Sciatic nerve (tissue), 2 donors: ENCODE data around the gene NTN5. TPM values are rescaled to one million over a fixed set of nuclear protein-coding genes. Genes with fewer than 3 reads are reported as not detected.

Experiments
- ATAC-seq: fragments of 200-7000 bp; cut with Tn5 transposase; one replicate; pipeline ENCODE4 v1.9.1; 2020; ENCODE audit warnings: mild to moderate bottlenecking, moderate library complexity
- DNase-seq: peaks from one replicate; pipeline ENCODE4 v3.0.0-alpha.2; 2020; ENCODE audit warnings: low spot score
- intact Hi-C: fragments of 100-400 bp; cut with DNase I; formaldehyde crosslinking; loops from one replicate; pipeline ENCODE4 v1.14.2; 2022
- total RNA-seq: library from RNA; stranded (reverse); fragmentation: NEBNext Ultra II Directional; extraction: Animal tissue kit (Norgen Biotek cat#: 25700); gene quantifications from one replicate; pipeline ENCODE4 v1.2.1, GENCODE V29; 2021
- donor health status: DM: no; HTN: no; CAD: no.
- donor health status: DM: no; HTN: no; CAD: no.

Gene NTN5
- total RNA-seq, 1 donor from 2014 or later: 1.4 TPM

DNA sequence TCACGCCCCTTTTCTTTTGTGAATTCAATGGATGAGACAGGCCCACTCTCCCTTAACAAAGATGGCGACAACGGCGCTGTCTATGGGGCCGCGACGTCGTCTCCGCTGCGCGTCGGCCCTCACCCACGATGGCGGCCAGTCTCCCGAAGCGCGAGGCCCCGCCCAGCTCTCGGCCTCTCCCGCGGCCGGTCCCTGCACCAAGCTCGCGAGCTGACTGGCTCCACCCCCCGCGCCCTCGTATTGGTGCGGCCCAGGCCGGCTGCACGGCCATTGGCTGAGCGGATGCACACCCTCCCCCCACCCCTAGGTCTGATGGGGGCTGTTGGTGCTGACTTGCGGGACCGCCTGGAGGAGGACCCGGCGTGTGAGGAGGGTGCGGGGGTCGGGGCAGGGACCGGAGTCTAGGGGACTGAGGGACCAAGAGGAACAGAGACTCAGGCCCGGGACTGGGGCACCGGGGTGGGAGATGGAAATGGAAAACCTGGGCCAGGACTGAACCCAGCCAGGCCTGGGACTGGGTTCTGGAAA lies 48.7 kb downstream of the NTN5 start:
- peak; percentile 88 for ATAC-seq
- intact Hi-C loops: no loop called here
- DNase-seq: peak; percentile 99

DNA sequence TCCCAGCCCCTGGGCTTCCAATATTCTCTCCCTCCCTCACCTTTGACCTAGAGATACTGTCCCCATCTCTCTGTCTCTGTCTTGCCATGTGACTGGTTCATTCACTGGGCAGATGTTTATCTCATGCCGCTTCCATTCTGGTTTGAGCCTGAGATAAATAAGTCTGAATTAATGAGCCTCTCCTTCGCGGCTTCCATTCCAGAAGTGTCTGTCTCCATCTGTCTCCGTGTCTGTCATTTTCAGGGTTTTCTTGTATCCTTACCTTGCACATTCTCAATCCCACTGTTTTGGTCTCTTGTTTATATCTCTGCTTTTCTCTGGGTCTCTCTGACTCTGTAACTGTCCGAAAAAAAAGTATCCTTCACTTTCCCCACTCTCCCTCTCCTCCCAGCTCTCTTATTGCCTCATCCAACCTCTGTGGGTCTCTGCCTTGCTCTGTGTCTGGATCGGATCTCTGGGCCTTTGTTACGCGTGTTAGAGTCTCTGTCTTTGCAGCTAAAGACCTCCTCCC lies 49.2 kb downstream of the NTN5 start:
- DNase-seq (no peak), ATAC-seq (no peak)
- intact Hi-C loops: no loop called here

DNA sequence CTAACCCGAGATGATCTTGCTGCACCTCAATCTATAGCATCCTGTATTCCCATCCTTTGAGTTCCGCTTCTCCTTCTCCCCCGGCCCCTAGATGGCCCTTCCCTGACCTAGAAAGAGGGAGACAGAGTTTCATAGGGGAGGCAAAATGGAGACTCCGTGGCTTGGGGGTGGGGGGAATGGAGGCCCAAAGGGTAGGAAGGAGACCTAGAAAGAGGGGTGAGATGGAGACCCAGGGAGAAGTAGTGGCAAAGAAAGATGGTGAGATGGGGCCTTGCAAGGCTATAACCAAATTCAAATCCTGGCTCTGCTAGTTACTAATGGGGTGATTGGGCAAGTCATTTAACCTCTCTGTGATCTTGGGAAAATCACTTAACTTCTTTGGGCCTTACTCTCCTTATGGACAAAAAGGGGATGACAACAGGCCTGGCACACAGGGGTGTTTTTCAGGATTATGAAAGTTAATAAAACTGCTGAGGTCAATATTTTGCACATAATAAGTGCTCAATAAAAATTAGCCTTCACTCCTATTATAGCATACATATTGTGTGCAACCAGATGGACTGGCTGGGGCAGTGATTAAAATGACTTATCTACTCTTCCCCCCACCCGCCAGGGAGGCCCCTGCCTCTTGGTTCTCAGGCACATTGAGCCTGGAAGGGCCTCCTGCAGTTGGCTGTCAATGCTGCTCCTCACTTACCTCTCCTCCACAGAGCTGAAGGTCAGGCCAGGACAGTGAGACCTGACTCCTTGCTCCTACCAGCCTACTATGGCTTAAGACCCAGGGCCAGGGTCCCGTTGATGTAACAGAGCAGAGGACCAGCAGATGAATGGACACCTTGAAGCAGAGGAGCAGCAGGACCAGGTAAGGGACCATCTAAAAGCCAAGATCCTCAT lies 52.9 kb downstream of the NTN5 start:
- ATAC-seq (no peak), DNase-seq (no peak)
- intact Hi-C loops: no loop called here

DNA sequence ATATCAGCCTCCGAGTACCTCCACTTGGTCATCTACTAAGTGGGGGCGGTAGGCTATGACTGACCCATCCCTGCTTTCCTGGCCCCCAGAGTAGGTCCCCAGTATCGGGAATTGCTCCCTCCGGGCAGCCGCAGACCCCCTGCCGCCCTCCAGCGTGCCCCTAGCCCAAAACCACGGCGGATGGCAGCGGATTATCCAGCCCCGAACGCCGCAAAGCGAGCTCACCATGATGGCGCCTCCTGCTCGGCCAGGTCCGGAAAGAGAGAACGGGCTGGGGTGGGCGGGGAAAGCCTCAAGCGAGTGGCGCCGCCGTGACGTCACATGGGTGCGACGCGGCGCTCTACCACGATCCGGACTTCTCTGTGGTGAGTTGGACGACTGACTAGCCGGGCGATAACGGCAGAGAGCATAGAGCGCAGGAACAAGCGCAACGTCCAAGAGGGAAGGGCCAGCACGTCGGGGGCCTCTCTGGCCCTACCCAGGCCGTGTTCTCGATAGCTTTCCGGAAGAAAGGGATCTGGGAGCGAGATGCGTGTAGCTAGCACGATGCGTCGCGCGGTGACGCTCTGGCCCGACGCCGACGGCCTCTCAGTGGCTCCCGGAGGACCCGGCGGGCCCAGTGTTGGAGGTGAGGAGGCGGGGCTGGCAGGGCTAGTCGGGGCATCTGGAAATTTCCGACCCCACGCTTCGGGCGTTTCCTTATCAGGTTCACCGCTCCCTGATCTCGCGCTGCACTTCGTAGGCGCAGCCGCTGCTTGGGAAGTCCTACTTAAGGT lies 53.7 kb downstream of the NTN5 start, which contains the start of the genes RPL18 and SPHK2:
RPL18 (minus strand) TSS at position 263 of the 776 bp plus-strand sequence; CDS start at position 228, 35 bp downstream.
SPHK2 (plus strand) TSS at position 591 of the 776 bp plus-strand sequence. CDS start 1,009 bp downstream, outside the sequence.
- peak; percentile 97 for DNase-seq
- intact Hi-C loops: no loop called here
- peak; percentile 95 for ATAC-seq

DNA sequence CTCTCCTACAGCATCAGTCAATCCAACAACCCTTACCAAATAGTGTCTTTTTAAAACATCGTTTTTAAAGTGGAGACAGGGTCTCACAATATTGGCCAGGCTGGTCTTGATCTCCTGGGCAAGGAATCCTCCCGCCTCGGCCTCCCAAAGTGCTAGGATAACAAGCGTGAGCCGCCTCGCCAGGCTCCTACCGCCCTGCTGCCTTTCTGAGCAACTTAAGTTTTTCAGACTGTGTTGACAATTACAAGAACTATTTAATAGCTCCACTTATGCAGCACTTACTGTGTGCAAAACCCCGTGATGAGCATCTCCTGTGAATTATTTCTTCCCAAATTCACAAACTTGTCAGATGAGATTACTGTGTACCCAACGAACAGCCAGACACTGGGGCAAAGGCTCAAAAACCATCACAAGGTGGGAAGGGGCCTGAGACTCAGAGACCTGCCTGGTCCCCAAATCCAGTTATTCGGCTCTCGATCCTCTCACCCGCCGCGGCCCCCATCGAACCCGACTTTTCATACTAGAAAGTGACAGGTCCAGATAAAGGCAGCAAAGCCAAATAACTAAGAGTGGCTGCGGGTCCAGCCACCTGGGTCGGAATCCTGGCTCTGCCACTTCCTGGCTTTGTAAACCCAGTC lies 54.4 kb downstream of the NTN5 start:
- DNase-seq (no peak), ATAC-seq (no peak)
- intact Hi-C loops: no loop called here

DNA sequence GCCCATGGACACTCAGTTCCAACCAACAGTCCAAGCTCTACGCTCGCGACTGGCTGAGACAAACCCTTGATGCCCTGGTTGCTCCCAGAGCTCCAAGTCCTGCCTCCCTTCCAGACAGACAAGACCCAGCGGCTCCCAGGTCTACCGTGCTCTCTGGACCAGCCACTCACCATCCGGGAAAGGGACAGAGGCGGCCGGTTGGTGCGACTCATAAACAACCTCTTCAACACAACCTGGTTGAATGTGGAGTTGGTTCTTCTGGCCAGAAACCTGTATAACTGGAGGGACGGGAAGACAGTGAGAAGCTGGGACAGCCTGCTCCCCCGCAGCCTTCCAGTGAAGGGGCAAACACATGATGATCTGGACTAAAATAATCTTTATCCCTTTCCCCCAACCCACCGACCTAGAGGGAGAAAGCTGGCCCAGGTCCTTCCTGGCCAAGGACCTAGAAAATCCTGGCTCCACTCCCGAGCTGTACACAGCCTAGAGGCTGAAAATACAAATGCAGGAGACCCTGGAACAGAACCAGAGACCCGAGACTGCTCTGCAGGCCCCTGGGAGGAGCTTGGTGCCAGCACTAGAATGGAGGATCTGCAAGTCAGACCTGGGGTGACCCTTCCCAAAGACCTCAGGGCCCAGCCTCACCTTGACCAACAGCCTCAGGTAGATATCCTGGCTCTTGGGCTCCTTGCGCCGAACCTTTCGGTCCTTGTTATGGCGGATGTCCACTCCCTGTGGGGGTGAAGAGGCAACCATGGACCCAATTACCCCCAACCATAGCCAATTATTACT lies 55.5 kb downstream of the NTN5 start:
- no peak for ATAC-seq
- no peak for DNase-seq
- intact Hi-C loops: no loop called here

DNA sequence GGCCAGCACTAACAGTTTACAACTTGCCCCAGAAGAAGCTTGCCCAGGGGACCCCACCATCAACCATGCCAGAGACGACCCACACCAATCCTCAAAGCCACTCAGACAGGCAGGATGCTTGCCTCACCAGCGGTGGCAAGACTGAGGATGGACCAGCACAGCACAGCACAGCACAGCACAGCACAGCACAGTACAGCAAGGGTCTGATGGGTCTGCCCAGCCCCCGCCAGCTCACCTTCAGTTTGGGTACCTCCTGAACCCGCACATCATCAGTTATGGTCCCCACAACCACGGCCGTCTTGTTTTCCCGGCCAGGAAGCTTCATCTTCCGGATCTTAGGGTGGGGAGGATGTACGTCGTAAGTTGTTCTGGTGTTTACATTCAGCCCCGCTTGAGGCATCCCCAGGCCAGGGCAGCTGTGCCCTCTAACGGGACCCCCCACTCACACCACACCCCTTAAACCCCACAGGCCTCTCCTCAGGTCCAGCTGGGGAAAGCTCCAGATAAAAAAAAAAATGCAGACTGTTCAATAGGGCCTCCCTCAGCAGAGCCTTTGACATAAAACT lies 56.2 kb downstream of the NTN5 start:
- DNase-seq (no peak), ATAC-seq (no peak)
- intact Hi-C loops: no loop called here

DNA sequence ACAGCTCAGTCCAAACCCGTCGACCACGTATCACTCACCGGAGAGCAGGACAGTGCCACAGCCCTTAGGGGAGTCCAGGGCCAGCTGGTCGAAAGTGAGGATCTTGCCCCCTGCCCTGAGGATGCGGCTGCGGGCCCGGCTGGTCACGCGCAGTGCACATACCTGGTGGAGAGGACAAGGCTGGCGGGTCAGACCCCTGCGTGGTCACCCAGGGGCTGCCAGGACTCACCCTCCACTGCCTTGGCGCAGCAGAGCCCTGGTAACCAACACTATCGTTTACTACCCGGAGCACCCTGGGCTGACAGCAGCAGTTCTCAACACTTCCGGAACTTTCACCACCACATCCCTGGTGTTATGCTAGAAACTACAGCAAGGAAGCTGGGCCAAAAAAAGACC lies 56.8 kb downstream of the NTN5 start:
- DNase-seq: no peak
- intact Hi-C loops: no loop called here
- no peak for ATAC-seq

DNA sequence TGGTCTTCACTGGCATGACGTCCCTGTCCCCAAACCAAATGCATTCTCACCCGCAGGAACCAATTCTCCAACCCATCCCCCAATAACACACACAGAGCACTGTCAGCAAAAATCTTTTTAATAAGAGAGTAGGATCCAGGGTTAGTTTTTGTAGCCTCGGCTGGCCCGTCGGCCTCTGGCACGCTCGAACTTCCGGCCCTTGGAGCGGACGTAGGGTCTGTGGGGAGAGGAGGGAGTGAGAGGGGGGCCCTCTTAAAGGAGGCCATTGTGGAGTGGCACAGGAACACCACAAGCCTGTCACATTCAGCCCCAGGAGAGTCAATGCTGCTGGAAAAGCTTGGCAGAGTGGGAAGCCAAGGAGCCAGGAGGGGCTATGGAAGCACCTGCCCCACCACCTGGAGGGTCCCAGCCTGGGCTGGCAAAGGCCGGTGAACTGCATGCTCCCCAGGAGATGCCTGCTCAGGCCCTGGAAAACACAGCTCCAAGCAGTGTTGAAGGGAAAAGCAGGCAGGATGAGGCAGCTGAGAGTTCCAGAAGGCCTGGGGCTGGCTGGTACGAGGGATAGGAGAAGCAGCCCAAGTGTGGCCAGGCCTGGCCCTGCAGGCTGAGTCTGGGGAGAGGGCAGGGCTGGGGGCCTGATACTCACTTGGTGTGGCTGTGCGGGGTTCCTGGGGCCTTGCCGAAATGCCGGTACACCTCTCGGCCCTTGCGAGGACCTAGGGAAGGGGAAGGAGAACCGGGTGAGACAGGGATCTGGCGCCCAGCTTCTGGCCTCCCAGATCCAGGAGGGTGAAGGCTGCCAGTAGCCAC lies 57.4 kb downstream of the NTN5 start:
- intact Hi-C loops: no loop called here
- DNase-seq (no peak), ATAC-seq (no peak)

DNA sequence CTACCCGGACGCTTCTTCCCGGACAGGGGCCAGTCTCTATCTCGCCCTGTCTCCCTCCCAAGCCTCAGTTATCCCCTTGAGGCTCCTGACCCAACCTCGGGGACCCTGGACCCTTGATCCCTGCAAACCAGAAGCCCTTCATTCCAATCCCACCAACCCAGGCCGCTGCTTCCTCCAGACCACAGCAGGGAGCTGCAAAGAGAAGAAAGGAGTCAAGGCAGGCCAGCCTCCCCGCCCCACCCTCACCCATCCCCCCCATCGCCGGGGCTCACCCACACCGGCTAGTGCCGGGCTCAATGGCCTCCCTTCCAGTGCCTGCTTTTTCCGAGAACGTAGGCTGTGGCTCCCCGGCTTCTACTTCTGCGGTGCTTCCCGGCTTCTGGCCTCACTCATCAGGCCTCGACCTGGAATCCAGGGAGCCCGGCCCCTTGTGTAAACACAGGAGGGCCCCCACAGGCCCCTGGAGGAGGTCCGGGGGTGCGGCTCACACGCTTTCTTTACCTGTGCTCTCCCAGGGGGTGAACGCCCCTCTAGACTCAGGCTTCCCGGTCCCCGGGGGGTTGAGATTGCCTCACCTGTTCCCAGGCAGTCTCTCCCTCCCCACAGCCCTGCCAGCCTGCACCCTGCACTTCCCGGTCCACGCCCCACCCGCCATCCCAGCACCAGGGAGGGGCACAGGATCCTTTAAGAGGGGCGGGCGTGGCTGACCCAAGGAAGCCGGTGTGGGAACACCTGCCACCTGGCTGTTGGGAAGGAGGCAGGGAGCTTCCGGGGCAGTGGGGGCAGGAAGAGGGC lies 58.2 kb downstream of the NTN5 start, which contains the start of gene FAM83E:
FAM83E (minus strand) TSS at position 641 of the 795 bp plus-strand sequence. CDS start 1,704 bp downstream, outside the sequence.
- ATAC-seq: no peak
- intact Hi-C loops: no loop called here
- DNase-seq: no peak

DNA sequence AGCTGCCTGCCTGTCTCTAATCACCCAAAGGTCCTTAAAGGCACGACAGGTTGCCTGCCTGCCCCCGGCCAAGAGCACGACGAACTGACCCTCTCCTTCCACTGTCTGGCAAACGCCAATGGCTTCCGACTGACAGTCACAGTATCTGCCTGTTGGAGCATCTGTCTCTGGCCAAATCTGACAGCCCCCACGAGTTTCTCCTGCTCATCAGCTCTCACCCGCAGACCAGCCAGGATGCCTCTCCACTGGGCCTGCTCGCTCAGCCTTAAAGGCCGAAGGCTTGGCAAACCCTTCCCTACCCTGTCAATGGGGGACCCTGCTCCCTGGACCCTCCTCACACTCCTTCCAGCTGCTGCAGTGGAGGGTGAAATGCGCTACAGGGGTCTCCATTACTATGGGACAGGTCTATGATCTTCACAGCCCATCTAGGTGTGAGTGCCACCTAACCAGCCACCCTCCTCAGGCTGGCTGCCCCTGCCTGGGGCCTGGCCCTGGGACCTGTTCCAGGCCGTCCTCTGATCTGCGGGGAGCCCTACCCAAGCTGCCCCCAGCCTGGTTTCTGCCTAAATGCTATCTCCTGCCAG lies 58.9 kb downstream of the NTN5 start:
- DNase-seq (no peak), ATAC-seq (no peak)
- intact Hi-C loops: no loop called here

DNA sequence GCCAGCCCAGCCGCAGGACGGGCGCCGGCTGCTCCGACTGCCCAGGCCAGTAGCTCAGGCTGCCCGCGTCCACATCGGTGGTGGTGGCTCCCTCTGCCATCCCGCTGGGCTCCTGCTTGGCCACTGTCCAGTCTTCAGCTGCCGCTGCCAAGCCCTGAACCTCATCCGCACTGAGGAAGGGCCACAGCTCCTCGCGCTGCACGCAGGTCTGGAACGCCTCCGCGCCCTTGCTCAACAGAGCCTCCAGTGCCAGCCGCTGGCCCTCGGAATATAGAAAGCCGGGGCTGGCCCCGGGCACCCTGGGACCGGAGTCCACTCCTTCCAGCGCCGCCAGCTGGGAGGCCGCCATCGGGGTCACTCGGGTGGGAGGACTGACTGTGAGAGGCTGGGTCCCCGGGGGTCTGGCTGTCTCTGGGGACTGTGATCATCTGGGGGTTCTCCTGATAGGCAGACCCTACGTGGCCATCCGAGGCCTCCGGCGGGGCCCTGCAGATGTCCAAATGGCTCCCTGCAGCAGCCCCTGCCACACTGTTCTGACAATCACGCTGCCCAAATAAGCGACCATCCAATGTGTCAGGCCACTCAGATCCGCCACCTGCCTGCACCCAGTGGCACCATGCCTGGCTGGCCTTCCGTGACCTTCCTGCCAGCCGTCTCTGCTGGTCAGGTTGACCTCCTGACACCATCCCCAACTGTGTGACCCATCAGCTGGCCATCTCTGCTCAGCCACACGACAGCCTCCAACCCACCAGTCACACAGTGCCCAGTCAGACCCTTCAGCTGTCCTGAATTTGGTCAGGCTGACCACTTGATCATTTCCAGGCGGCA lies 59.6 kb downstream of the NTN5 start:
- intact Hi-C loops: no loop called here
- DNase-seq (no peak), ATAC-seq (no peak)

DNA sequence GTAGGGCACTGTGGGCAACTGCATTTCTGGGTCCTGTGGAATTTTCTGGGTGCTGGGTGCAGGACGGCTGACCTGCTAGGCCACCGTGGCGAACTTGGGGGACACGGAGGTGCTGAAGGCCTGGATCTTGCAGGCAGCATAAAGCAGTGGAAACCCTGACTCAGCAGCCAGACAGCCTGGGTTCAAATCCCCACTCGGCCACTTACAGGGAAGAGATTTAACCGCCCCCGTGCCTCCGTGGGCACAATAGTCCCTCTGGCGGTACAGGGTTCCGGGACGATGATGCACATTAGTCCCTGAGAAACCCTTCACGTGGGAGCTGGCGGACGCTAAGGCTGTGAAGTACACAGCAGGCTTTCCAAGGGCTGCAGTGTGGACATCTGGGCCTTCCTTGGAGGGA lies 60.9 kb downstream of the NTN5 start:
- intact Hi-C loops: no loop called here
- ATAC-seq: no peak
- DNase-seq: no peak
